ENCODE data around the gene IQSEC3. TPM values are rescaled to one million over a fixed set of nuclear protein-coding genes. Genes with fewer than 3 reads are reported as not detected.

IQSEC3 gene
- total RNA-seq, 1 experiment from 2014 or later: not detected

GRCh38 chr12:117816-118345 lies 51.3 kb downstream of the IQSEC3 start:
- Mint-ChIP-seq H3K27ac (ENCODE audit: low read depth, unreplicated experiment) (no peak overlapping the region), H3K4me3 (ENCODE audit: unreplicated experiment) (no peak overlapping the region), H3K4me1 (ENCODE audit: insufficient read depth, unreplicated experiment) (no peaks in the 10 kb centered on the region), H3K9me3 (ENCODE audit: unreplicated experiment) (no peaks in the 10 kb centered on the region), H3K36me3 (ENCODE audit: insufficient read depth, unreplicated experiment) (no peaks in the 10 kb centered on the region), H3K27me3 (ENCODE audit: insufficient read depth, unreplicated experiment) (peaks cover 80% of the 10 kb centered on the region)
- intact Hi-C loops (cut with micrococcal nuclease): no loop called here
- no peak for DNase-seq (ENCODE audit: unreplicated experiment)
- ChIA-PET POLR2A (interaction anchor here (0.6 kb wide), 2 partner anchors 71 to 231 kb away, joined by 3 to 4 read pairs; no protein-coding TSS in a partner anchor), CTCF (no interaction called here)
- no peak for TF ChIP-seq CTCF (IDR thresholded peaks at IDR 0.05; ENCODE audit: unreplicated experiment)
- BruUV-seq (replicated peaks): no TSS peak

- H3K9me3 Mint-ChIP-seq (ENCODE audit: unreplicated experiment): no peaks in the 10 kb centered on the region
- POLR2A ChIA-PET: interaction anchor here (0.6 kb wide), 2 partner anchors 71 to 231 kb away, joined by 3 to 4 read pairs; no protein-coding TSS in a partner anchor
- H3K27ac Mint-ChIP-seq (ENCODE audit: low read depth, unreplicated experiment): no peak overlapping the region
- no peak for DNase-seq (ENCODE audit: unreplicated experiment)
- no peak for TF ChIP-seq CTCF (IDR thresholded peaks at IDR 0.05; ENCODE audit: unreplicated experiment)
- BruUV-seq (replicated peaks): no TSS peak
- H3K27me3 Mint-ChIP-seq (ENCODE audit: insufficient read depth, unreplicated experiment): peaks cover 77% of the 10 kb centered on the region
- intact Hi-C loops (cut with micrococcal nuclease): no loop called here
- H3K4me3 Mint-ChIP-seq (ENCODE audit: unreplicated experiment): no peak overlapping the region
- CTCF ChIA-PET: no interaction called here
- no peaks in the 10 kb centered on the region for H3K36me3 Mint-ChIP-seq (ENCODE audit: insufficient read depth, unreplicated experiment)
- H3K4me1 Mint-ChIP-seq (ENCODE audit: insufficient read depth, unreplicated experiment): no peaks in the 10 kb centered on the region
These were observed 52.0 kb downstream of the IQSEC3 start for GRCh38 chr12:118591-118990.

GRCh38 chr12:120951-121350 lies 54.4 kb downstream of the IQSEC3 start:
- H3K27ac Mint-ChIP-seq (ENCODE audit: low read depth, unreplicated experiment): no peak overlapping the region
- POLR2A ChIA-PET: no interaction called here
- TF ChIP-seq CTCF (IDR thresholded peaks at IDR 0.05; ENCODE audit: unreplicated experiment): no peak
- H3K9me3 Mint-ChIP-seq (ENCODE audit: unreplicated experiment): no peaks in the 10 kb centered on the region
- intact Hi-C loops (cut with micrococcal nuclease): no loop called here
- no TSS peak for BruUV-seq (replicated peaks)
- H3K4me3 Mint-ChIP-seq (ENCODE audit: unreplicated experiment): no peak overlapping the region
- no peak for DNase-seq (ENCODE audit: unreplicated experiment)
- H3K27me3 Mint-ChIP-seq (ENCODE audit: insufficient read depth, unreplicated experiment): peaks cover 63% of the 10 kb centered on the region
- no peaks in the 10 kb centered on the region for H3K36me3 Mint-ChIP-seq (ENCODE audit: insufficient read depth, unreplicated experiment)
- CTCF ChIA-PET: no interaction called here
- H3K4me1 Mint-ChIP-seq (ENCODE audit: insufficient read depth, unreplicated experiment): no peaks in the 10 kb centered on the region

- CTCF ChIA-PET: no interaction called here
- intact Hi-C loops (cut with micrococcal nuclease): no loop called here
- DNase-seq (ENCODE audit: unreplicated experiment): no peak
- H3K36me3 Mint-ChIP-seq (ENCODE audit: insufficient read depth, unreplicated experiment): no peaks in the 10 kb centered on the region
- H3K4me3 Mint-ChIP-seq (ENCODE audit: unreplicated experiment): no peak overlapping the region
- H3K4me1 Mint-ChIP-seq (ENCODE audit: insufficient read depth, unreplicated experiment): no peaks in the 10 kb centered on the region
- no peaks in the 10 kb centered on the region for H3K9me3 Mint-ChIP-seq (ENCODE audit: unreplicated experiment)
- H3K27ac Mint-ChIP-seq (ENCODE audit: low read depth, unreplicated experiment): no peak overlapping the region
- peaks cover 64% of the 10 kb centered on the region for H3K27me3 Mint-ChIP-seq (ENCODE audit: insufficient read depth, unreplicated experiment)
- TF ChIP-seq CTCF (IDR thresholded peaks at IDR 0.05; ENCODE audit: unreplicated experiment): no peak
- no TSS peak for BruUV-seq (replicated peaks)
- POLR2A ChIA-PET: no interaction called here
These were observed 55.1 kb downstream of the IQSEC3 start for GRCh38 chr12:121647-122046.
